Breast epithelium (tissue), 3 donors: ENCODE measurements around the gene ANKMY1.

Experiments used
- POLR2A ChIP-seq: fragments of 450-650 bp; IDR thresholded peaks from one replicate; pipeline ENCODE4 v1.6.1; 2016; ENCODE audit warnings: antibody characterized with exemption, mild to moderate bottlenecking, moderate library complexity
- POLR2AphosphoS5 ChIP-seq, 3 donors: sonication (generic); formaldehyde crosslinking; IDR thresholded peaks; one replicate each; pipeline ENCODE4 v1.6.1; 2017; ENCODE audit warnings: antibody characterized with exemption in 3 of 3
- TF ChIP-seq, protein P1 (sequence below), 3 donors: fragments of 450-650 bp; IDR thresholded peaks; one replicate each; pipeline ENCODE4 v1.5.1; 2016 to 2017; ENCODE audit warnings: antibody characterized with exemption in 3 of 3, mild to moderate bottlenecking in 3 of 3, moderate library complexity in 3 of 3

DNA sequence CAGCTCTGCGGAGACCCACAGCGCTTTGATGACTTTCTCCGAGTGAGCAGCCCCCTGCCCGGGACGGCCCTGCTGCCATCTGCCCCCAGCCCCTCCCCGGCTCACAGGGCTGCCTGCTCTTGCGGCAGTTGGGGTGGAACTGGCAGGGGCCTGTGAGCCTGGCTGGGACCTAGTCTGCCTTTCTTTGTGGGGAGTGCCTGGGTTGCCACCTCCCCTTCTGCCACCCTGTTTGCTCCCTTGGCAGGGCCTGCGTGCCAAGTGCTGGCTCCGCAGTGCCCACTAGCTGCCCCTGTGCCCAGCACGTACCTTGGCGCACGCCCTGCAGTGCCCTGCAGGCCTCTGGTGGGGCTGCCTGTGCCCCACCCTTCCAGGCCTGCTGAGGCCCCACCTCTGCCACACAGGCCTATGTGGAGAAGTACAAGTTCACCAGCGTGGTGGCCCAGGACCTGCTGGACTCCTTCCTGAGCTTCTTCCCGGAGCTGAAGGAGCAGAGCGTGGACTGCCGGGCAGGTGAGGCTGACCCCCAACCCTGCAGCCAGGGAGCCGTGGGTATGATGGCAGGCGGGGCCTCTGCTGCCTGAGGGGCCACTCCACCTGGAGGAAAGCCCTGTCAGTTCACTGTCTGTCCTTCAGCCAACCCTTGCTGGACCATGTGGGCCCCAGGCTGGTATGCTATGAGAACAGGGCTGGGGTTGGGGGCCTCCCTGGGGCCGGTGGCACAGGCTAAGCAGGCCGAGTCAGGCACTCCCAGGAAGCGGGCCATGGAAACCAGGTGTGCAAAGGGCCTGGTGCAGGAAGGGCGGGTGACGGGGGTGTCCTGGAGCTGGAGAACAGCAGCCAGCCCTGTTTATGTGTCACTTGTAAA, 17.5 kb upstream of the ANKMY1 start:
- TF ChIP-seq, protein P1, sequence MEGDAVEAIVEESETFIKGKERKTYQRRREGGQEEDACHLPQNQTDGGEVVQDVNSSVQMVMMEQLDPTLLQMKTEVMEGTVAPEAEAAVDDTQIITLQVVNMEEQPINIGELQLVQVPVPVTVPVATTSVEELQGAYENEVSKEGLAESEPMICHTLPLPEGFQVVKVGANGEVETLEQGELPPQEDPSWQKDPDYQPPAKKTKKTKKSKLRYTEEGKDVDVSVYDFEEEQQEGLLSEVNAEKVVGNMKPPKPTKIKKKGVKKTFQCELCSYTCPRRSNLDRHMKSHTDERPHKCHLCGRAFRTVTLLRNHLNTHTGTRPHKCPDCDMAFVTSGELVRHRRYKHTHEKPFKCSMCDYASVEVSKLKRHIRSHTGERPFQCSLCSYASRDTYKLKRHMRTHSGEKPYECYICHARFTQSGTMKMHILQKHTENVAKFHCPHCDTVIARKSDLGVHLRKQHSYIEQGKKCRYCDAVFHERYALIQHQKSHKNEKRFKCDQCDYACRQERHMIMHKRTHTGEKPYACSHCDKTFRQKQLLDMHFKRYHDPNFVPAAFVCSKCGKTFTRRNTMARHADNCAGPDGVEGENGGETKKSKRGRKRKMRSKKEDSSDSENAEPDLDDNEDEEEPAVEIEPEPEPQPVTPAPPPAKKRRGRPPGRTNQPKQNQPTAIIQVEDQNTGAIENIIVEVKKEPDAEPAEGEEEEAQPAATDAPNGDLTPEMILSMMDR (IDR thresholded peaks at IDR 0.05), result no peak
- TF ChIP-seq POLR2AphosphoS5 (IDR thresholded peaks at IDR 0.05) (no peak), POLR2A (no peak)
